Kasumi-1 (cell line): ENCODE data around the gene PARVB.

Source experiments
- DNase-seq, 2 experiments: peaks; one replicate each; lab custom pipeline; 2025; lab: John Stamatoyannopoulos, UW

PARVB gene

GRCh38 chr22:44218071-44218470, 194.0 kb downstream of the PARVB start:
- no peak for DNase-seq

GRCh38 chr22:44219101-44219870, 195.2 kb downstream of the PARVB start:
- no peak for DNase-seq

- DNase-seq, result no peak
Observed at GRCh38 chr22:44220727-44221680, 196.9 kb downstream of the PARVB start.

DNA sequence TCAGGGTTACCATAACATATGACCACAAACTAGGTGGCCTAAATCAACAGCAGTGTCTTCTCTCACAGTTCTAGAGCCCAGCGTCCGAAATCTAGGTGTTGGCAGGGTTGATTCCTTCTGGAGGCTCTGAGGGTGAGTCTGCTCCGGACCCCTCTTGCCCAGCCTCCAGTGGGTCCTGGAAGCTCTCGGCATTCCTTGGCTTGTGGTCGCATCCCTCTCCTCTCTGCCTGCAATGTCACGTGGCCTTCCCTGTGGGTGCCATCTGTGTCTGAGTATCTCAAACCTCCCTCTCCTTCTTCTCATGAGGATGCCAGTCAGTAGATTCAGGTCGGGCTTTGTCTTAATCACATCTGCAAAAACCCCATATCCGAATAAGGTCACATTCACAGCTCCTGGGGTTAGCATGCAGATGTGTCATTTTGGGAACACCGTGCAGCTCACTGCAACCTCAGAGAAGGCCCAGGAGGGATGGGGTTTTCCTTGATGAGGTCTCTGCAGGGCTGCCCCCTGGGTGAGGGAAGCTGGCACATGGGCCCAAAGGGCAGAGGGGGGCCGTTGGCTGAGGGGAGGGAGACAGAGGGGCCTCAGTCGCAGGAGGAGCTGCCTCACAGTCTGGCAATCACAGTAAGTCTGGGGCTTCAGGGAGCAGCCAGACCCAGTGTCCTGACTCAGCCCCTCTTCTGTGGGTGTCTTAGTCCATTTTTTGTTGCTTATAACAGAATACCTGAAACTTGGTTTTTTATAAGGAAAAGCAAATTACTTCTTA, 197.8 kb downstream of the PARVB start:
- DNase-seq, result no peak
